H1 (cell line): ENCODE data around the gene CHRNA3. TPM values are rescaled to one million over a fixed set of nuclear protein-coding genes. Genes with fewer than 3 reads are reported as not detected.

Source experiments
- CTCF ChIA-PET: fragments of 300-600 bp; sonication (Branson Sonifier 250); formaldehyde crosslinking; loops from one replicate; lab custom pipeline; 2021; ENCODE audit not compliant: partially characterized antibody; lab: Charles Lee
- POLR2A ChIA-PET: fragments of 300-600 bp; sonication (Branson Sonifier 250); formaldehyde crosslinking; loops from one replicate; lab custom pipeline; 2021; ENCODE audit warnings: inconsistent platforms; ENCODE audit not compliant: partially characterized antibody; lab: Charles Lee
- DNase-seq, 2 experiments: peaks; one replicate each; pipeline versions ENCODE4 v3.0.0 to v3.0.0-alpha.2; 2010 to 2022; ENCODE audit warnings: low spot score in 2 of 2, low read depth in 1 of 2, mixed read lengths in 1 of 2
- FAIRE-seq: peaks from 2 replicates; lab custom pipeline; 2011; peaks lifted over from hg19 to GRCh38; lab: Jason Lieb, UNC
- H2AFZ ChIP-seq: 2 replicates; pipeline ENCODE4 v1.8.1; 2012; ENCODE audit warnings: low read length, inconsistent platforms
- H2AK5ac ChIP-seq: 2 replicates; pipeline ENCODE4 v1.6.1; 2013; ENCODE audit warnings: low read depth, low read length
- H2BK120ac ChIP-seq: replicated peaks from 2 replicates; pipeline ENCODE3; 2013; ENCODE audit warnings: low read depth, low read length, inconsistent platforms
- H2BK12ac ChIP-seq: 2 replicates; pipeline ENCODE4 v1.6.1; 2013; ENCODE audit warnings: low read depth, low read length
- H2BK15ac ChIP-seq: 2 replicates; pipeline ENCODE4 v1.6.1; 2013; ENCODE audit warnings: low read length
- H2BK20ac ChIP-seq: 2 replicates; pipeline ENCODE4 v1.6.1; 2013; ENCODE audit warnings: low read length
- H2BK5ac ChIP-seq: 2 replicates; pipeline ENCODE4 v1.6.1; 2013; ENCODE audit warnings: low read depth, low read length
- H3K14ac ChIP-seq: 2 replicates; pipeline ENCODE4 v1.6.1; 2013; ENCODE audit warnings: inconsistent platforms; ENCODE audit not compliant: insufficient read length
- H3K18ac ChIP-seq: 2 replicates; pipeline ENCODE4 v1.6.1; 2013; ENCODE audit warnings: low read length; ENCODE audit errors: extremely low read depth
- H3K23ac ChIP-seq: 2 replicates; pipeline ENCODE4 v1.6.1; 2013; ENCODE audit warnings: inconsistent platforms; ENCODE audit not compliant: insufficient read length
- H3K23me2 ChIP-seq: 2 replicates; pipeline ENCODE4 v1.6.1; 2013; ENCODE audit warnings: low read depth, low read length
- H3K27ac ChIP-seq: 2 replicates; pipeline ENCODE4 v1.6.1; 2011; ENCODE audit warnings: low read depth, low read length, inconsistent platforms
- H3K27me3 ChIP-seq, 4 experiments: replicated peaks in 1 of 4; 1 replicate in 1 of 4; 2 replicates in 3 of 4; pipeline versions ENCODE4 v1.6.1 to v1.8.1; 2011 to 2013; ENCODE audit warnings: low read length in 3 of 4, mild to moderate bottlenecking in 3 of 4, inconsistent platforms in 2 of 4, mixed read lengths in 2 of 4, moderate library complexity in 1 of 4; ENCODE audit not compliant: control insufficient read depth in 3 of 4, insufficient read depth in 3 of 4; ENCODE audit errors: extremely low read depth in 1 of 4
- H3K36me3 ChIP-seq, 4 experiments: 2 replicates each; pipeline versions ENCODE4 v1.6.1 to v1.8.1; 2011 to 2013; ENCODE audit warnings: mild to moderate bottlenecking in 4 of 4, low read length in 3 of 4, moderate library complexity in 2 of 4, control low read depth in 1 of 4, inconsistent platforms in 1 of 4; ENCODE audit not compliant: insufficient read depth in 4 of 4, control insufficient read depth in 2 of 4
- H3K4ac ChIP-seq: replicated peaks from 2 replicates; pipeline ENCODE3; 2013; ENCODE audit warnings: low read length, low read depth, mixed read lengths, inconsistent platforms; ENCODE audit not compliant: insufficient read length
- H3K4me1 ChIP-seq, 4 experiments: replicated peaks in 1 of 4; 1 replicate in 1 of 4; 2 replicates in 3 of 4; pipeline versions ENCODE4 v1.6.1 to v1.8.1; 2011 to 2013; ENCODE audit warnings: low read length in 3 of 4, inconsistent platforms in 2 of 4, mixed read lengths in 1 of 4; ENCODE audit not compliant: insufficient read depth in 4 of 4, control insufficient read depth in 3 of 4
- H3K4me2 ChIP-seq, 2 experiments: 2 replicates each; pipeline versions ENCODE4 v1.6.1 to v1.8.1; 2011 to 2013; ENCODE audit warnings: low read depth in 2 of 2, low read length in 2 of 2, control low read depth in 1 of 2, inconsistent platforms in 1 of 2, mild to moderate bottlenecking in 1 of 2; ENCODE audit not compliant: insufficient read depth in 1 of 2
- H3K4me3 ChIP-seq, 4 experiments: fragments of 200-600, 300-600 bp in 1 of 4; sonication (generic), shearing (Covaris generic), sonication (Bioruptor Twin) in 1 of 4; 2 replicates each; pipeline versions ENCODE4 v1.5.1 to v1.8.1; 2011 to 2016; ENCODE audit warnings: low read length in 4 of 4, low read depth in 3 of 4, control low read depth in 2 of 4, inconsistent platforms in 2 of 4, mild to moderate bottlenecking in 2 of 4, mixed read lengths in 1 of 4, moderate library complexity in 1 of 4; ENCODE audit not compliant: insufficient read depth in 2 of 4; ENCODE audit errors: extremely low read depth in 1 of 4
- H3K56ac ChIP-seq: replicated peaks from 2 replicates; pipeline ENCODE3; 2013; ENCODE audit warnings: low read depth, mild to moderate bottlenecking, mixed read lengths, low read length, inconsistent platforms; ENCODE audit not compliant: insufficient read length
- H3K79me1 ChIP-seq: 2 replicates; pipeline ENCODE4 v1.6.1; 2013; ENCODE audit warnings: low read depth, low read length, control low read depth
- H3K79me2 ChIP-seq, 2 experiments: 2 replicates each; pipeline versions ENCODE4 v1.6.1 to v1.8.1; 2012 to 2013; ENCODE audit warnings: low read length in 2 of 2, mild to moderate bottlenecking in 2 of 2, inconsistent platforms in 1 of 2; ENCODE audit not compliant: insufficient read depth in 2 of 2, control insufficient read depth in 1 of 2
- H3K9ac ChIP-seq, 4 experiments: replicated peaks in 1 of 4; 1 replicate in 1 of 4; 2 replicates in 3 of 4; pipeline versions ENCODE4 v1.6.1 to v1.8.1; 2011 to 2013; ENCODE audit warnings: low read depth in 3 of 4, low read length in 3 of 4, control low read depth in 2 of 4, mild to moderate bottlenecking in 2 of 4, moderate library complexity in 2 of 4, inconsistent platforms in 1 of 4; ENCODE audit errors: extremely low read depth in 1 of 4
- H3K9me3 ChIP-seq, 2 experiments: 2 replicates each; pipeline versions ENCODE4 v1.6.1 to v1.8.1; 2012 to 2013; ENCODE audit warnings: mild to moderate bottlenecking in 2 of 2, moderate library complexity in 2 of 2, control low read depth in 1 of 2, inconsistent platforms in 1 of 2, low read depth in 1 of 2, low read length in 1 of 2, mixed read lengths in 1 of 2; ENCODE audit not compliant: insufficient read depth in 2 of 2
- H4K20me1 ChIP-seq, 2 experiments: replicated peaks in 1 of 2; 2 replicates each; pipeline versions ENCODE3 to v1.8.1; 2011 to 2013; ENCODE audit warnings: inconsistent platforms in 2 of 2, low read length in 2 of 2, mild to moderate bottlenecking in 1 of 2; ENCODE audit not compliant: insufficient read depth in 2 of 2, control insufficient read depth in 1 of 2
- H4K5ac ChIP-seq: 2 replicates; pipeline ENCODE4 v1.6.1; 2013; ENCODE audit warnings: low read length, low read depth, mixed read lengths, inconsistent platforms; ENCODE audit not compliant: insufficient read length
- H4K8ac ChIP-seq: 2 replicates; pipeline ENCODE4 v1.8.0; 2013; ENCODE audit warnings: mild to moderate bottlenecking, moderate library complexity, low read length, inconsistent platforms; ENCODE audit not compliant: insufficient read depth; ENCODE audit errors: extremely low read depth
- H4K91ac ChIP-seq: replicated peaks from 2 replicates; pipeline ENCODE3; 2013; ENCODE audit warnings: low read length, mixed read lengths, inconsistent platforms; ENCODE audit not compliant: insufficient read length
- MAX ChIP-seq: IDR thresholded peaks from 2 replicates; pipeline ENCODE4 v1.6.1; 2012; ENCODE audit warnings: inconsistent platforms
- POLR2A ChIP-seq, 2 experiments: IDR thresholded peaks; 1 replicate in 1 of 2; 2 replicates in 1 of 2; pipeline ENCODE4 v1.6.1; 2011; ENCODE audit warnings: low read depth in 2 of 2, low read length in 2 of 2, mild to moderate bottlenecking in 2 of 2; ENCODE audit errors: control extremely low read depth in 1 of 2
- WGBS, 2 experiments: shearing (Covaris generic) in 1 of 2; methylation state at CpG; one replicate each; pipeline versions ENCODE4 v1.1.6 to v1.1.7; 2013 to 2015; ENCODE audit warnings: low lambda C conversion rate in 2 of 2, mixed read lengths in 2 of 2, inconsistent platforms in 1 of 2, low coverage in 1 of 2, missing lambda C conversion rate in 1 of 2; ENCODE audit not compliant: insufficient replicate concordance in 2 of 2, insufficient coverage in 1 of 2, insufficient read length in 1 of 2; ENCODE audit errors: extremely low coverage in 1 of 2, missing lambda C conversion rate in 1 of 2; 5-methylcytosine and 5-hydroxymethylcytosine counted together
- polyA plus RNA-seq, 7 experiments: library from polyadenylated mRNA; depleted of rRNA in 3 of 7; stranded (reverse) in 5 of 7; unstranded in 2 of 7; fragments of >200 nt in 5 of 7; fragments of 200-250 nt in 2 of 7; gene quantifications; 1 replicate in 5 of 7; 2 replicates in 1 of 7; 4 replicates in 1 of 7; pipeline versions ENCODE4 v1.2.1 to v1.2.3, GENCODE V29; 2011 to 2013; ENCODE audit warnings: missing spikeins in 2 of 7, mixed read lengths in 2 of 7
- total RNA-seq: library from RNA; stranded (reverse); fragmentation: NEBNext Ultra II Directional; extraction: Animal tissue kit (Norgen Biotek cat#: 25700); gene quantifications from 2 replicates; pipeline ENCODE4 v1.2.1, GENCODE V29; 2021

Gene CHRNA3
- total and polyA plus RNA-seq, 2 of the 8 experiments (the other 6 are each of a cell fraction or from before 2014, with no cell fraction given): 2.1 to 4.7 TPM

GRCh38 chr15:78605680-78606079 lies 15.1 kb downstream of the CHRNA3 start:
- Histone ChIP-seq H3K36me3 (peaks cover 0 to 3% (median 0%) of the 10 kb centered on the region in 4 experiments; a peak in 1 of 8 replicates), H3K14ac (no peak overlapping the region)
- CTCF ChIA-PET: interaction anchor here (1.0 to 2.0 kb wide), 2 partner anchors 12 to 33 kb away, joined by 3 to 7 read pairs; no protein-coding TSS in a partner anchor
- TF ChIP-seq POLR2A (IDR thresholded peaks at IDR 0.05; ENCODE audit: control extremely low read depth in 1 of 2, low read depth in 2 of 2, low read length in 2 of 2): no peak
- TF ChIP-seq MAX: 0 out of 2 replicates have a peak, but pooled peaks have one; percentile 23
- TF ChIP-seq, all 59 proteins: peak for 1
- H4K91ac ChIP-seq: no peak overlapping the region
- H3K4ac ChIP-seq: no peak overlapping the region
- no peaks in the 10 kb centered on the region for H3K79me2 ChIP-seq
- no peak overlapping the region for H3K23ac ChIP-seq
- H3K23me2 ChIP-seq: no peaks in the 10 kb centered on the region
- no peak overlapping the region for H3K4me2 ChIP-seq
- no peak overlapping the region for H3K27ac ChIP-seq
- DNase-seq: no peak
- no peak overlapping the region for H3K18ac ChIP-seq
- H2AFZ ChIP-seq: no peak overlapping the region
- peaks cover 4 to 16% of the 10 kb centered on the region in 2 experiments; a peak in 1 of 4 replicates for H3K9me3 ChIP-seq
- H2AK5ac ChIP-seq: no peak overlapping the region
- no peaks in the 10 kb centered on the region for H3K79me1 ChIP-seq
- POLR2A ChIA-PET: no interaction called here
- H3K9ac ChIP-seq: no peak overlapping the region
- H4K5ac ChIP-seq: no peak overlapping the region
- H2BK120ac ChIP-seq: no peak overlapping the region
- H3K4me3 ChIP-seq: no peak overlapping the region
- no peak overlapping the region for H4K8ac ChIP-seq
- no peak overlapping the region for H3K56ac ChIP-seq
- H2BK5ac ChIP-seq: no peak overlapping the region
- H2BK12ac ChIP-seq: no peak overlapping the region
- 96% methylated on average over 4 of the region's 4 CpGs; no CpG with 5 or more reads in 1 of the 2 experiments for WGBS, 2 experiments
- no peaks in the 10 kb centered on the region for H4K20me1 ChIP-seq
- no peaks in the 10 kb centered on the region for H3K4me1 ChIP-seq
- no peak overlapping the region for H2BK15ac ChIP-seq
- no peaks in the 10 kb centered on the region for H3K27me3 ChIP-seq
- FAIRE-seq: no peak
- no peak overlapping the region for H2BK20ac ChIP-seq
